Measurements from ENCODE around the gene LUC7L.

The LUC7L gene

DNA sequence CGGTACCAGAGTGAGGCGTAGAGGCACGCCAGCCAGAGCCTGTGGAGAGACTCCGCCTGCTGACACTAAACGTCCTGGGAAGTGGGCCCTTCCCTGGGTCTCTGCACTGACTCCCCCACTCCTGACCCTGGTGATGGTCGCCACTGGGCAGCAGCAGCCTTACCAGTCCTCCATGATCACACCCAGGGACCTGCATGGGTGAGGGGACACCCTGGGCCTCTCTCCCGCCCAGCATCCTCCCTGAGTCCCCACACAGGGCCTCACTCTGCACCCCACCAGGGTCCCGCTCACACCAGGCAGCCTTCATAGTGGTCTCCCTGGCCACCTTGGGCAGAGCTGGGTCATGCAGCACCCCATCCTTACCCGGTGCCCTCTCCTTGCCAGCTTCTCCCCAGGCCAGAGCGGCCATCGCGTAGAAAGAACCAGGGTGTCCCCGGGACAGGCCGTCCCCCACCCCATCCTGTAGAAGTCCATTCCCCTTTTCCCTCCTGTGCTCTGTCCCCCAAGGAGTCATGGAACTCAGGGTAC is 35.8 kb upstream of the LUC7L start:
- Histone ChIP-seq H3K4me1 (ENCODE audit: control insufficient read depth, insufficient read depth, low read depth, low read length) (peaks cover 3% of the 10 kb centered on the region), H3K79me1 (replicated peaks; ENCODE audit: low read length, poor library complexity, severe bottlenecking) (no peaks in the 10 kb centered on the region), H3K4me2 (ENCODE audit: low read length, poor library complexity, severe bottlenecking) (no peak overlapping the region), H3K18ac (ENCODE audit: low read depth in 1 of 2, low read length in 2 of 2) (no peak overlapping the region), H2BK15ac (ENCODE audit: low read depth, poor library complexity, severe bottlenecking) (no peak overlapping the region), H3K9ac (ENCODE audit: low read length) (no peak overlapping the region), H4K8ac (ENCODE audit: low read length) (no peak overlapping the region), H3K23ac (ENCODE audit: low read length in 2 of 2) (no peak overlapping the region), H2BK12ac (ENCODE audit: low read length in 2 of 2) (no peak overlapping the region), H3K9me3 (ENCODE audit: control insufficient read depth, low read length) (no peaks in the 10 kb centered on the region), H2AFZ (ENCODE audit: low read depth, low read length) (no peak overlapping the region), H3K14ac (ENCODE audit: low read length in 2 of 2) (no peak overlapping the region), H2AK5ac (ENCODE audit: low read length, severe bottlenecking) (no peak overlapping the region), H2BK120ac (ENCODE audit: low read depth, low read length) (no peak overlapping the region), H3K27ac (ENCODE audit: low read length, poor library complexity, severe bottlenecking) (no peak overlapping the region), H2BK5ac (ENCODE audit: low read depth, low read length, poor library complexity, severe bottlenecking) (no peak overlapping the region), H3K4me3 (ENCODE audit: insufficient read depth in 1 of 2, low read depth in 1 of 2, low read length in 2 of 2) (no peak overlapping the region), H3K36me3 (ENCODE audit: control insufficient read depth in 1 of 2, insufficient read depth in 2 of 2, low read depth in 1 of 2, low read length in 2 of 2) (peaks cover 43 to 60% of the 10 kb centered on the region in 2 experiments), H4K91ac (ENCODE audit: low read length) (peak overlapping the region; percentile 24), H3K4ac (ENCODE audit: low read depth in 1 of 2, low read length in 2 of 2) (no peak overlapping the region), H3K27me3 (ENCODE audit: control insufficient read depth in 1 of 2, insufficient read depth in 1 of 2, low read length in 2 of 2) (peaks cover 0 to 11% of the 10 kb centered on the region in 2 experiments)
- 95% methylated on average over 14 of the region's 14 CpGs for WGBS
- no peak for DNase-seq

DNA sequence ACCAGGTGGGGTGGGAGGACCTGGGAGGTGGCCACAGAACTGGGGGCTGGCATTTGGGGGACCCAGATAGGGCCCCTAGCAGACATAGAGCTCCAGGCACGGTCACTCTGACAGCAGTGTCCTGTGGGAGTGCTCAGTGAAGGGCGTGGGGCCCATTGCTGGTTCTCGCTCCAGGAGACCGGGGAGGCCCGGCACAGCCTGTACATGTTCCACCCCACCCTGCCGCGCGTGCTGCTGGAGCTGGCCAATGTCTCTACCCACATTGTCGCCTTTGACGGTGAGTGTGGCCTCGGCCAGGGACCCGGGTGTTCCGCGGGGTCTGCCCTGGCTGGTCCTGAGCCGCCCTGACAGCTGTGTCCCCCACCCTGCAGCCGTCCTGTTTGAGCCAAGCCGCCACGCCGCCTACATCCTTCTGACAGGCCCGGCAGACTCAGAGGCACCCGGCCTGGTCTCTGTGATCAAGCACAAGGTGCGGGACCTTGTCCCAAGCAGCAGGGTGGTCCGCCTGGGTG is 35.2 kb upstream of the LUC7L start:
- no peak overlapping the region for H3K14ac ChIP-seq (ENCODE audit: low read length in 2 of 2)
- peaks cover 4% of the 10 kb centered on the region for H3K4me1 ChIP-seq (ENCODE audit: control insufficient read depth, insufficient read depth, low read depth, low read length)
- H3K23ac ChIP-seq (ENCODE audit: low read length in 2 of 2), result no peak overlapping the region
- H2BK12ac ChIP-seq (ENCODE audit: low read length in 2 of 2), result no peak overlapping the region
- no peak overlapping the region for H2BK15ac ChIP-seq (ENCODE audit: low read depth, poor library complexity, severe bottlenecking)
- no peak overlapping the region for H3K9ac ChIP-seq (ENCODE audit: low read length)
- H3K79me1 ChIP-seq (replicated peaks; ENCODE audit: low read length, poor library complexity, severe bottlenecking), result no peaks in the 10 kb centered on the region
- H4K8ac ChIP-seq (ENCODE audit: low read length), result no peak overlapping the region
- H4K91ac ChIP-seq (ENCODE audit: low read length), result no peak overlapping the region
- peaks cover 49 to 66% of the 10 kb centered on the region in 2 experiments for H3K36me3 ChIP-seq (ENCODE audit: control insufficient read depth in 1 of 2, insufficient read depth in 2 of 2, low read depth in 1 of 2, low read length in 2 of 2)
- DNase-seq, result no peak
- no peak overlapping the region for H2BK5ac ChIP-seq (ENCODE audit: low read depth, low read length, poor library complexity, severe bottlenecking)
- peak overlapping the region in 1 of 2 experiments; percentile 3 for H3K4me3 ChIP-seq (ENCODE audit: insufficient read depth in 1 of 2, low read depth in 1 of 2, low read length in 2 of 2)
- H3K18ac ChIP-seq (ENCODE audit: low read depth in 1 of 2, low read length in 2 of 2), result no peak overlapping the region
- H3K27ac ChIP-seq (ENCODE audit: low read length, poor library complexity, severe bottlenecking), result no peak overlapping the region
- H2BK120ac ChIP-seq (ENCODE audit: low read depth, low read length), result no peak overlapping the region
- H2AK5ac ChIP-seq (ENCODE audit: low read length, severe bottlenecking), result no peak overlapping the region
- no peaks in the 10 kb centered on the region for H3K9me3 ChIP-seq (ENCODE audit: control insufficient read depth, low read length)
- WGBS, result 95% methylated on average over 23 of the region's 23 CpGs
- H3K4me2 ChIP-seq (ENCODE audit: low read length, poor library complexity, severe bottlenecking), result no peak overlapping the region
- H3K27me3 ChIP-seq (ENCODE audit: control insufficient read depth in 1 of 2, insufficient read depth in 1 of 2, low read length in 2 of 2), result peaks cover 0 to 9% of the 10 kb centered on the region in 2 experiments
- H2AFZ ChIP-seq (ENCODE audit: low read depth, low read length), result no peak overlapping the region
- H3K4ac ChIP-seq (ENCODE audit: low read depth in 1 of 2, low read length in 2 of 2), result no peak overlapping the region

DNA sequence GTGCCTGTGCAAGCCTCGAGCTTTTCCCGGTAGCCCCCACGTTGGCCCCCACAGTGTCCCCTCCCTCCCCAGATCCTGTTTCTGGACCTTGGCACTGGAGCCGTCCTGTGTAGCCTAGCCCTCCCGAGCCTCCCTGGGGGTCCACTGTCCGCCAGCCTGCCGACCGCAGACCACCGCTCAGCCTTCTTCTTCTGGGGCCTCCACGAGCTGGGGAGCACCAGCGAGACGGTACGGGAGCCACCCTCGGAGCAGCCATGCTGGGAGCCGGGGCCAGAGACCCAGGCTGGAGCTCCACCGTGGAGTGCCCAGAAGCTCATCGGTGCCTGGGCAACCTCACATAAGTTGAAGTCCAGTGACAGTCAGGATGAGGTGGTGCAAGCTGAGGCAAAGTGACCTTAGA is 34.7 kb upstream of the LUC7L start:
- Histone ChIP-seq H2BK15ac (ENCODE audit: low read depth, poor library complexity, severe bottlenecking) (no peak overlapping the region), H3K18ac (ENCODE audit: low read depth in 1 of 2, low read length in 2 of 2) (no peak overlapping the region), H3K14ac (ENCODE audit: low read length in 2 of 2) (no peak overlapping the region), H2AFZ (ENCODE audit: low read depth, low read length) (no peak overlapping the region), H2AK5ac (ENCODE audit: low read length, severe bottlenecking) (no peak overlapping the region), H3K9me3 (ENCODE audit: control insufficient read depth, low read length) (no peaks in the 10 kb centered on the region), H3K9ac (ENCODE audit: low read length) (no peak overlapping the region), H3K23ac (ENCODE audit: low read length in 2 of 2) (no peak overlapping the region), H3K4me2 (ENCODE audit: low read length, poor library complexity, severe bottlenecking) (no peak overlapping the region), H3K4me3 (ENCODE audit: insufficient read depth in 1 of 2, low read depth in 1 of 2, low read length in 2 of 2) (no peak overlapping the region), H4K91ac (ENCODE audit: low read length) (no peak overlapping the region), H2BK5ac (ENCODE audit: low read depth, low read length, poor library complexity, severe bottlenecking) (no peak overlapping the region), H3K4ac (ENCODE audit: low read depth in 1 of 2, low read length in 2 of 2) (no peak overlapping the region), H2BK12ac (ENCODE audit: low read length in 2 of 2) (no peak overlapping the region), H3K79me1 (replicated peaks; ENCODE audit: low read length, poor library complexity, severe bottlenecking) (no peaks in the 10 kb centered on the region), H3K27me3 (ENCODE audit: control insufficient read depth in 1 of 2, insufficient read depth in 1 of 2, low read length in 2 of 2) (peaks cover 0 to 3% of the 10 kb centered on the region in 2 experiments), H3K27ac (ENCODE audit: low read length, poor library complexity, severe bottlenecking) (no peak overlapping the region), H4K8ac (ENCODE audit: low read length) (no peak overlapping the region), H3K4me1 (ENCODE audit: control insufficient read depth, insufficient read depth, low read depth, low read length) (peaks cover 4% of the 10 kb centered on the region), H2BK120ac (ENCODE audit: low read depth, low read length) (no peak overlapping the region), H3K36me3 (ENCODE audit: control insufficient read depth in 1 of 2, insufficient read depth in 2 of 2, low read depth in 1 of 2, low read length in 2 of 2) (peaks cover 54 to 70% of the 10 kb centered on the region in 2 experiments)
- WGBS, result 96% methylated on average over 17 of the region's 17 CpGs
- no peak for DNase-seq

DNA sequence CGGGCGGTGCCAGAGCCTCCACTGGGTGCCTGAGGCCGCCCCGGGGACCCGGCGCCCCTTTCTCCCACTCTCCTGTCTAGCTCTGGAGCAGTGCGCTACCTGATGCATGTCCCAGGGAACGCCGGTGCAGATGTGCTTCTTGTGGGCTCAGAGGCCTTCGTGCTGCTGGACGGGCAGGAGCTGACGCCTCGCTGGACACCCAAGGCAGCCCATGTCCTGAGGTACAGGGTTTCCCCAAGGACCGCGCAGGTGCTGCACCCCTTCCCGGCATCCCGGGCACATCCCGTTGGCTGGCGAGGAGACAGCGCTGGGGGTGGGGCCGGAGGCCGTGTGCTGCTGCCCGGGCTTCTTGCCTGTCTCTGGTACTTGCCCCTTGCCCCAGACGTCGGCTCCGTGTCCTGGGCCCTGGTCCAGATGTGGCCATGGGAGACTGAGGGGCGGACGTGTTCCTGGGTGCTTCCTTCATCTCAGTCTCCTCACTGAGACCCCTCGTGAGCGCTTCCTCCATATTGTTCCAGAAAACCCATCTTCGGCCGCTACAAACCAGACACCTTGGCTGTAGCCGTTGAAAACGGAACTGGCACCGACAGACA is 34.0 kb upstream of the LUC7L start:
- no peak overlapping the region for H3K14ac ChIP-seq (ENCODE audit: low read length in 2 of 2)

More for the DNA sequence above, 34.0 kb upstream of the LUC7L start:
- H2AK5ac ChIP-seq (ENCODE audit: low read length, severe bottlenecking), result no peak overlapping the region
- no peaks in the 10 kb centered on the region for H3K79me1 ChIP-seq (replicated peaks; ENCODE audit: low read length, poor library complexity, severe bottlenecking)
- no peak overlapping the region for H2BK15ac ChIP-seq (ENCODE audit: low read depth, poor library complexity, severe bottlenecking)
- no peak overlapping the region for H3K4me3 ChIP-seq (ENCODE audit: insufficient read depth in 1 of 2, low read depth in 1 of 2, low read length in 2 of 2)
- H2AFZ ChIP-seq (ENCODE audit: low read depth, low read length), result no peak overlapping the region
- H3K4me1 ChIP-seq (ENCODE audit: control insufficient read depth, insufficient read depth, low read depth, low read length), result peaks cover 4% of the 10 kb centered on the region
- no peaks in the 10 kb centered on the region for H3K27me3 ChIP-seq (ENCODE audit: control insufficient read depth in 1 of 2, insufficient read depth in 1 of 2, low read length in 2 of 2)
- no peak overlapping the region for H3K4ac ChIP-seq (ENCODE audit: low read depth in 1 of 2, low read length in 2 of 2)
- no peak overlapping the region for H3K23ac ChIP-seq (ENCODE audit: low read length in 2 of 2)
- no peak overlapping the region for H4K8ac ChIP-seq (ENCODE audit: low read length)
- H2BK12ac ChIP-seq (ENCODE audit: low read length in 2 of 2), result no peak overlapping the region
- 96% methylated on average over 35 of the region's 35 CpGs for WGBS
- no peak overlapping the region for H3K9ac ChIP-seq (ENCODE audit: low read length)
- no peak for DNase-seq
- no peak overlapping the region for H3K4me2 ChIP-seq (ENCODE audit: low read length, poor library complexity, severe bottlenecking)
- peak overlapping the region; percentile 62 for H4K91ac ChIP-seq (ENCODE audit: low read length)
- H3K18ac ChIP-seq (ENCODE audit: low read depth in 1 of 2, low read length in 2 of 2), result no peak overlapping the region
- peaks cover 55 to 70% of the 10 kb centered on the region in 2 experiments for H3K36me3 ChIP-seq (ENCODE audit: control insufficient read depth in 1 of 2, insufficient read depth in 2 of 2, low read depth in 1 of 2, low read length in 2 of 2)
- H3K9me3 ChIP-seq (ENCODE audit: control insufficient read depth, low read length), result no peaks in the 10 kb centered on the region
- no peak overlapping the region for H3K27ac ChIP-seq (ENCODE audit: low read length, poor library complexity, severe bottlenecking)
- no peak overlapping the region for H2BK120ac ChIP-seq (ENCODE audit: low read depth, low read length)
- no peak overlapping the region for H2BK5ac ChIP-seq (ENCODE audit: low read depth, low read length, poor library complexity, severe bottlenecking)

All from mesenchymal stem cell (in vitro differentiated cells and primary cell).